Activated naive CD8-positive, alpha-beta T cell treated with anti-CD3 and anti-CD28 coated beads, Interleukin-2, amount 50 U/mL, for 16 hours (primary cell): ENCODE results near the gene OSTC.
A peak's percentile ranks its signal among the peaks of the same experiment; 100 is the strongest.

ENCODE experiments used
- DNase-seq: peaks from one replicate; pipeline ENCODE4 v3.0.0-alpha.2; 2020; ENCODE audit warnings: low read depth, low spot score

OSTC gene

DNA sequence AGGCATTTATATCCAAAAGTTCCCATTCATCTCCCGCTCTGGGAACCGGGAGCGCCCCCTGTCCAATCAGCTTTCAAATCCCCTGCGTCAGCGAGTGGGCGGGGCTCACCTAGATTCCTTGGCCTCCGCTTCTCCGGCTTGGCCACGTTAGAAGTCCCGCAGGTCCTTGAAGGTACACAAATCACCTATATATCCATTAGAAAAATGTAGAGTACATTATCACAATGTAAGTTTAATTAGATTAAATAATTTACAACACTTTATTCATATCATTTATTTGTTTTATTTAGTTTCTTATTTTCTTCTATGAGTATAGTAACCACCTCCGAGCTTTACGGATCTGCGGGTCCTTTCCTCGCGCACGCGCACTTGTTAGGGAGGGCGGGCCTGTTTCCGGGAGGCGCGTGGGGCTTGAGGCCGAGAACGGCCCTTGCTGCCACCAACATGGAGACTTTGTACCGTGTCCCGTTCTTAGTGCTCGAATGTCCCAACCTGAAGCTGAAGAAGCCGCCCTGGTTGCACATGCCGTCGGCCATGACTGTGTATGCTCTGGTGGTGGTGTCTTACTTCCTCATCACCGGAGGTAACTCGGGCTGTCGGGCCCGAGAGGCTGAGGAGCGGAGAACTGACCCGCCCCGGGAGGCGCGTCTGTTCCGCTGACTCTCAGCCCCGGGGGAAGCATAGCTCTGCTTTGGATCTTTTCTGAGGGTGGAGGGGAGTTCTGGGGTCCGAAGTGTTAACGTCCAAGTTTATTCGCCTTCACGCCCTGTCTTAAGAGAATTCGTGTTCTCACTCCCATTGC lies at the start of gene OSTC:
Gene OSTC (plus strand): TSS at position 388 of the 802 bp plus-strand sequence. CDS start 57 bp downstream, at position 445.
- DNase-seq = peak; percentile 84

DNA sequence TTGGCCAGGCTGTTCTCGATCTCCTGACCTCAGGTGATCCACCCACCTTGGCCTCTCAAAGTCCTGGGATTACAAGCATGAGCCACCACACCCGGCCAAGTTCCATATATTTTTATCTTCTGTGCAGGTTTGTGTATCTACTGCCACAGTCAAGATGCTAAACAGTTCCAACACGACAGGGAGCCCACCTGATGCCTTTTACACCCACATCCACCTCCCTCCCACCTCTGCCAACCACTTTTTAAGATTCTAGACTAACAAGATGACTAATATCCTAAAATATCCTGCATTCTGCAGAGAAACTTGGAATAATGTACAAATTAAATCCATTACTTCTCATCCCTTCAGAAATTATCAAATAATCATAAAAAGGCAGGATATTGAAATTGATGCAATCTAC lies 49.3 kb upstream of the OSTC start:
- DNase-seq = no peak

DNA sequence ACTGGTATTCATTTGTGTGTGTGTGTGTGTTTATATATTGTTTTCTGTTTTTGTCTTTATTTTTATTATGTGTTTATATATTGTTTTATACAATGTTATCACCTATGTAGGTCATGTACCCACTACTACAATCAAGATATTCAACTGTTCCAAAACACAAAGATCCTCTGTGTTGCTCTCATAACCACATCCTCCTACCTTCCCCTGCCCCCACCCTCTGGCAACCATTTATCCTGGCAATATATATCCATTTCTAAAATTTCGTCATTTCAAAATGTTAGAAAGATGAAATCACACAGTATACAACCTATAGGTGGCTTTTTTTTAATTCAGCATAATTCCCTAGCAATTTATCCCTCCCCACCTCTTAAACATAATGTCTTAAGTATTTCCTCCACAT lies 48.9 kb upstream of the OSTC start:
- DNase-seq = no peak

GRCh38 chr4:108602163-108602562 lies 48.2 kb upstream of the OSTC start:
- no peak for DNase-seq

DNA sequence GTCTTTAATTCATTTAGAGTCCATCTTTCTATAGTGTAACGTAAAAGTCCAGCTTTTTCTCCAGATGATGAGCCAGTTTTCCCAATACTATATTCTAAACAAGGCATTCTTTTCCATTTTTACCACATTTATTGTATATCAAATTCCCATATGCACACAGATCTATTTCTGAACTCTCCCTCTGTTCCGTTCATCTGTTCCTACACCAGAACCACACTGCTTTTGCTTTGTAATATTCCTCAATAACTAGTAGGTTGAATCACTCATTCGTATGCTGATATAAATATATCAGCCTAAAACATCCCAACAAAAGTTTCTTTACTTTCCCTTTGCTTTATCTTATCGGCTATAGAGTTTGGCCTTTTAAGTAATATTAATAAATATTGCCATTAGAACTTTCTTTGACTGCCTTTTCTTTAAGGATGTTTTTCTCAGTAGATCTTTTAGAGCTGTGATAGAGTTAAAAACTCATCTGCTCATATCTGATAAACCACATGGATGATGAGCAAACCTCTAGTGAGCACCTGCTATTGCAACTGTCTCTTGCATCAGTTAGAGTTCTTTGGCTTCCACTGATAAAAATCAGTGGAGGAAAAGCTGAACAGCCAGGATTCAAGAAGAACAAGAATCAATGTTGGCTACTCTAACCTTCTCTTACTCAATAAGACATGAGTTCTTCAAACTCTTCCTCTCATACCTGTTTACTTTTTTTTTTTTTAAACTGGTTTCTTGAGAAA lies 43.2 kb upstream of the OSTC start:
- DNase-seq = no peak

- DNase-seq = no peak
Observed at GRCh38 chr4:108611365-108611764, 39.0 kb upstream of the OSTC start.

DNA sequence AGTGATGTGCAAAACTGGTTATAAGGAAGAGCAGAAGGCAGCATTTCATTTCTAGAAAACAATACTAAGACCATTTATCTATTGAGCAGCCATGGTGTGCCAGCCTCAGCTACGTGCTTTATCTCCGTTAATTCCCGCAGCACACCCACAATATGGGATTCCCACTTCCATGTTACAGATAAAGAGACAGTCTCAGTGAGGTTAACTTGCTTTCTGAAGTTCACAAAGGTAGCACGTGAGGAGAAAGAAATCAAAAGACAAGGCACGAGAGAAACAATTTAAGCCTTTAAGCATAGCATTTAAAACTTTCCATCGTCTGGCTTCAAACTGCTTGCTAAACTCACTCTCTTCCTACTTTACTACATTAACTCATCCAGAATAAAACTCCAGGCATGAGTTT lies 38.0 kb upstream of the OSTC start:
- no peak for DNase-seq

GRCh38 chr4:108619372-108620100 lies 30.9 kb upstream of the OSTC start:
- no peak for DNase-seq

GRCh38 chr4:108620101-108620932 lies 30.1 kb upstream of the OSTC start, which contains the start of gene RPL34:
Gene RPL34, plus strand, starts transcription at chr4:108620576. Its CDS starts 1,384 bp downstream, at chr4:108621960.
- peak; percentile 95 for DNase-seq

- DNase-seq = no peak
Observed at GRCh38 chr4:108620933-108621905, 29.2 kb upstream of the OSTC start.

DNA sequence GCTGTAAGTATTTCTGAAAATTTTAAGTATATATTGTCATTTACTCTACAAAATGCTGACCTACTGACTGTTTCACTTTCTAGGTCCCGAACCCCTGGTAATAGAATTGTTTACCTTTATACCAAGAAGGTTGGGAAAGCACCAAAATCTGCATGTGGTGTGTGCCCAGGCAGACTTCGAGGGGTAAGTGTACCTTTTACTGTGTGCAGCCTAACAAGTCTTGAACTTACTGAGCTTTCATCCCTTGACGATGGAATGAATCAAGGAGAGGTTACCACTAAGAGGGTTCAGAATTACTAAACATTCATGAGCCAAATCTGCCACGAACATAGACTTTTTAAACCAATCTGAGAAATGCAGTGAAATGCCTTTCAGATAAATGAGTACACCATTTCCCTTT lies 28.4 kb upstream of the OSTC start:
- DNase-seq = no peak

GRCh38 chr4:108622828-108623227 lies 27.6 kb upstream of the OSTC start:
- no peak for DNase-seq

DNA sequence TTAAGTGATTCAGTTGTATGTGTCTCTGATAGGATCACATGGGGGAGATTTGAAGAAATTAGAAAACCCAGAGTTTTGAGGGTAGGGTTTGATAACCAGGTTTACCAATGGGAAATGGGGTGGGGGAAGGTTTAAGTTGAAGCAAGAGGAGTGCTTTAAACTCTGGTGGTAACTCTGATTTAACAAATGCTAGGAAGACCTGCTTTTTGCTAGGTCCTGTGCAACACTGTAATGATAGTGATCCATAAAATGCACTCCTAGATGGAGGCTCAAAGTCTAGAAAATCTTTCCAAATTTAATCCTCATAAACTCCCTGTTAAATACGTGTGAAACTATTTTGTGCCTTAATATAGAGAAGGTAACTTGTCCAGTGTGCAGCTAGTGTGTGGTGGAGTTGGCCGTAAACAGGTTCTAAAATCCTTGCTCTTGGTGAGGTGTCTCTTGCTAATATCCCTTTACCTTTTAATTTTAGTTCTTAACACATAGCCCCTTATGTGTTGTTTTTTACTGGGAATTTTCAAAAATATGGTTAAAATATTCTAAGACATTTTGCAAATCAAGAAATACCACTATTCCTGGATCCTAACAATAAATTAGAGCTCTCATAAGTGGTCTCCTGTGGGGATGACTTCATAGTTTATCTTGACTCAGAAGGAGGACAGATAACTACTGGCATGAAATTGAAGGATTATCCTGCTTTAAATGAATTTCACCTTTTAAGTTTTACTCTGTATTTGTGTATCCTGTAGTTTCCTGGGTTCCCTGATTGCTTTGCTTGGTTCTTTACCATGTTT lies 25.9 kb upstream of the OSTC start:
- DNase-seq = no peak

- DNase-seq = no peak
Observed at GRCh38 chr4:108626056-108626455, 24.3 kb upstream of the OSTC start.

DNA sequence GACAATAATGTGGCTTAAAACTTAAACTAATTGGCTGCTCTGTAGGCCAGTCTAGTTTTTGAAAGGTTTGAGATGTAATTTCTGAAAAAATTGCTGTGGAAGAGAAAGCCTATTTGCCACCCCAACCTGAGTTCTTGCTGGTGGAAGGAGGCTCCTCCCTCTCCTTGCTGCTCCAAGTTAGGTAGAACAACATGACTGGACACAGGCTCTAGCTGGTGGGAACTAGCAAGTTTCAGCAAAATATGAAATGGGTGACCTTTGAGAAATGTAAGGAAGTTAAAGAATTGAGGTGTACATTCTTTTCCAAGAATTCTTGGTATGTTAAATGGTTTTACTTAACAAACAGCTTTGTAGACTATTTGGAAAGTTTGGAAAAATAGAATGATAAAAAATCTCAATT lies 22.0 kb upstream of the OSTC start:
- DNase-seq = no peak

- DNase-seq = no peak
Observed at GRCh38 chr4:108635070-108635655, 15.2 kb upstream of the OSTC start.

- no peak for DNase-seq
Observed at GRCh38 chr4:108636246-108636645, 14.2 kb upstream of the OSTC start.

DNA sequence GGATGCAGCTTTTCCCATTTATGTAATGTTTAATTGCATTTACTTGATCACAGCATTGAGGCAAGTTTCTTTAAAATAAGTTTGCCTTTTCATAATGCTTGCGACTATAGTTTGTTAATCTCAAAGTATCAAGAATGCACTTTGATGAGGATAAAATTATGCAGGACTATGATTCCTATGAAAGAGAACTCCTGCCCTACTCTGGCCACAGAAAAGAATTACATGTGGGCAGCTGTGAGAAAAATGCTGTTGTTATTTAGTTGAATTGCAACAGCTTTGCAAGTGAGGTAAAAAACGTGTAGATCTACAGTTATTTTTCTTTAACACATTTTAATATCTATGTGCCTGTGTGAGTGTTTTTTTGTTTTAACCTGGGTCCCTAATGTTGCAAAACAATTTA lies 12.5 kb upstream of the OSTC start:
- no peak for DNase-seq

DNA sequence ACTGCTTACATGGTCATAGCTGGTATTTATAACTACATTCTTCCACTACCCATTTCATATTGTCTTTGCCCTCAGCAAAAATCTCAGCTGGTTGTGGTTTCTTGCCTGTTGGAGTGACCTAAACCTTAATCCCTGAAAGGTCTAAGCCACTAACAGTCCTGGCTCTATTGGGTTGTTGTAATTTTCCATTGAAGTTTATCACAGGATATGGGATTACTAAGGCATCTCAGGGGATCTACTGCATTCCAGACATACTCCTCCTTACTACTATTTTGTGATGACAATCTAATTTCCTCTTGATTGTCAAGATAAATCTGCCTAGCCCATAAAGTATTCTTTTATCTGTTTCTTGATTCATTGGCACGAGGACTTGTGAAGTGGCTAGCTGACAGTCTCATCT lies 6.2 kb upstream of the OSTC start:
- DNase-seq = no peak
